Inflammatory macrophage (primary cell): ENCODE results near the gene CAMTA1.

ENCODE experiments used
- DNase-seq, 2 donors: peaks; one replicate each; pipeline ENCODE4 v3.0.0-alpha.2; 2020 to 2022

The CAMTA1 gene

DNA sequence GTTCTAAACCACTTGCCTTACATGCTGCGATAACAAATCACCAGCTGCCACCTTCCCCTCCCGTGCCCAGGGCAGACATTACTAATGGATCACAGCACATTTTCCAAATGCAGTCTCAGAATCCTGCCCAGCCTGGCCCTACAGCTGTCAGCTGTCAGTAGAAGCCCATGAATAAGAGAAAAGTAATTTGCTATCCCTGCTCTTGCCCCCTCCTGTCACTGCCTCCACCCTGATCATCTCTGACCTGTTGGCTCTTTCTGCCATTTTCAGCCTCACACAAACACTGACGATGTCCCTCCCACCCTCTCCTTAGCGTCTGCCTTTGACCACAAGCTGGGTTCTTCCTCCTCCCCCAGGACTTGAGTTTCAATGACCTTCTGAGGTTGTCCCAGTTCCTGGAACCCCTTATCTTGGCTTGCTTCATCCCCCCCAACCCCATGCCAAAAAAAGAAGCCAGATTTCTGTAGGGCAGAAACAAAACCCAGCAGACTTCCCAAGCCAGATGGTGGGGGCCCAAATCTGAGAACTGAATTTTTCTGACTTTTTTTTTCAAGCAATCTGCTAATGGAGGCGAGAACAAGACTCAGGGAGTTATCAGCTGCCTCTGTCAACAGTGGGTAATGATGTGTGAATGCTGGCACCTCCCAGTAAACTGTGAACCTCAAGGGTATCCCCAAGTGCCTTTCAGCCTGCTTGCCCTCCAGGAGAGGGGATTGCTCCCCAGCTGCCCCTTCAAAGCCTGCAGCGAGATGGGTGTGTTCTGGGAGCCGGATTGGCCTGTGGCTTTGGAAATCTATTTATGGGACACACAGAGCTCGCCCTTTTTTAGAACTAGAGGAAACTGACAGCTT lies 769.4 kb downstream of the CAMTA1 start:
- DNase-seq = no peak

DNA sequence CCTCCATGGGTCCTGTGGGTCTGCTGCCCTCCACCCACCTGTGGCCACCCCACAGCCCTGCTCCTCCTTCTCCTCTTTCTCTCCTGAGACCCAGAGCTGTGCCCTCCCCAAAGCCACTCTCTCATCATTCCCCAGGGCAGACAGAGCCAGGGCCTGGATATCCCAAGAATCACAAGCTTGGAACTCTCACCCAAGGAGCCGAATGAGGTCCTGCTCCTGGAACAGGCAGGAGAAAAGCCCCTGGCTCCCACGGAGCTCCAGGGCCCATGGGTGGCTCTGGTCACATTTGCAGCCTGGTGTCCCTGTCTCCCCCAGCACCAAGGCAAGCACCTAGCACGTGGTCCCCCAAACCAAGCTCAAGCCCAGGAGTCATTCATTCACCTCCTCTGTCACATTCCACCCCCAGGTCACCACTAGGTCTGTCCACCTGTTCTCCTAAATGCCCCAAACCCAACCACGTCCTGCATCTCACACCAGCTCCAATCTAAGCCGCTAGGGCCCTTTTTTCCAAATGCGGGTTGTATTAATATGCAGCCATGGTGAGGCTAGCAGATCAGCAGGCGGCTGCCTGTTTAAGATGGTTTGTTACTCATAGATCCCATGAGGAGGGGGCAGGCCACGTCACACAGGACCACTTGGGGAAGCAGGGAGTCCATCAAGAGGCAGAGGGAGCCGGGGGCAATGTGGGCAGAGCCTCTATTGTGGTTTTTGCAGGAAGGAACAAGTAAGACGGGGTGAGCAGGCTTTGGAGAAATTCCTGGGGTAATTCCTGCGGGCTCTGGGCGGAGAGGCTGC lies 770.3 kb downstream of the CAMTA1 start:
- DNase-seq = no peak

DNA sequence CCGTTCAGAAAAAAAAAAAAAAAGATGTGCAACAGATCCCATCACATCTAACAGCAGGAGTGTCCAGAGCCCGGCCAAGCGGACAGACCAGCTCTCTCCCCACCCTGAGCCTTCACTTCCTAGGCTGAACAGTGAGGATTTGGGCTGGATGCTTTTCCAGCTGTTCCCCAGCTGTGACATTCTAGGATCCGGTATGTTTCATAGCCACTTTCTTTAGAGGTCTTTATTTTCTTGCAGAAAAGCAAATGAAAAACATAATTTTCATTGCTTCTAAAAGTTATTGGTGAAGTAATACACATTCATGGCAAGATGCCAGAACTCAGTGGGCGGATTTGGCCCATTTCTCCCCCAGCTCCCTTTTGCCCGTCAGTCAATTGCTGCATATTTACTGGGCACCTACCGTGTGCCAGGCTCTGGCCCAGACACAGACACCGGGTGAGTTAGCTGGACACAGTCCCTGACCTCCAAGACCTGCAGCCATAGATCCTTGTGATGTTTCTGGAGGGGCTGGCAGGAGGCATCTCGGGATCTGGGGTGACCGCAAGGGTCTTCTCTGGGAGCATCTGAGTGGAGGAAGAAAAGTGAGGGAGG lies 772.1 kb downstream of the CAMTA1 start:
- no peak for DNase-seq

DNA sequence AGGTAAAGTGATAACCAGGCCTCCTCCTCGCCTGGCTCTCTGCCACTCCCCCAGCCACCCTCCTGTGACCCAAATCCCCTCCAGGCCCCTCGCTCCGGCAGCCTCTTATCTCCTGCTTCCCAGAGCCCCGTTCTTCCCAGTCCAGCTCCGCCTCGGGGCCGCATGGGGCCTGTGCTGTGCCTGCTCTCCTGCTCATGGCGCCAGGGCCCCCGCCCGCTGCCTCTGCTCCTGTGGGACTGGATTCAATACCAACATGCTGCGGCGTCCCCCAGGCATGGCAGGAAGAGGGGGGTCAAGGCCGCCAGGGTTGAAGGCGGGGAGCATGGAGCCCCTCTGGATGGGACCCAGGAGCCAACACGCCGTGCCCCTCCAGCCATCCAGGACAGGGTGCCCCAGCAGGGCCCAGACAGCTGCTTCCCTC lies 772.8 kb downstream of the CAMTA1 start:
- no peak for DNase-seq

DNA sequence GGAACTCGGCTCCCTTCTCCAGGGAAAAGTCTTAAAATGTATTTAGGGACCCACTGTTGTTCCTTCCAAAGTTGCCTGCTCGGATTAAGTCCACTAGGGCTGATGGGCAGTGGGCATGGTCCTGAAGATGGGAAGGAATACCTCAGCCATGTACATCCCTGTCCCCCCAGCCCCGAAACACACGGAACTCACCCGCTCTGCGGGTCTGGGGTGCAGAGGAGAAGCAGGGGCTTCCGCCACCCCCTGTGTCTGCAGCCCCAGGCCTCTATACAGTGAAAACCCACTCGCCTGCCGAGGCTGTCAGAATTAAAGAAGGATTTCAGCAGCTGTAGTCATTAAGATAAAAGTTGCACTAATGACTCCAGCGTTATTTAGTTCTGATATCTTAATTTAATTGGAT lies 773.2 kb downstream of the CAMTA1 start:
- DNase-seq = no peak

DNA sequence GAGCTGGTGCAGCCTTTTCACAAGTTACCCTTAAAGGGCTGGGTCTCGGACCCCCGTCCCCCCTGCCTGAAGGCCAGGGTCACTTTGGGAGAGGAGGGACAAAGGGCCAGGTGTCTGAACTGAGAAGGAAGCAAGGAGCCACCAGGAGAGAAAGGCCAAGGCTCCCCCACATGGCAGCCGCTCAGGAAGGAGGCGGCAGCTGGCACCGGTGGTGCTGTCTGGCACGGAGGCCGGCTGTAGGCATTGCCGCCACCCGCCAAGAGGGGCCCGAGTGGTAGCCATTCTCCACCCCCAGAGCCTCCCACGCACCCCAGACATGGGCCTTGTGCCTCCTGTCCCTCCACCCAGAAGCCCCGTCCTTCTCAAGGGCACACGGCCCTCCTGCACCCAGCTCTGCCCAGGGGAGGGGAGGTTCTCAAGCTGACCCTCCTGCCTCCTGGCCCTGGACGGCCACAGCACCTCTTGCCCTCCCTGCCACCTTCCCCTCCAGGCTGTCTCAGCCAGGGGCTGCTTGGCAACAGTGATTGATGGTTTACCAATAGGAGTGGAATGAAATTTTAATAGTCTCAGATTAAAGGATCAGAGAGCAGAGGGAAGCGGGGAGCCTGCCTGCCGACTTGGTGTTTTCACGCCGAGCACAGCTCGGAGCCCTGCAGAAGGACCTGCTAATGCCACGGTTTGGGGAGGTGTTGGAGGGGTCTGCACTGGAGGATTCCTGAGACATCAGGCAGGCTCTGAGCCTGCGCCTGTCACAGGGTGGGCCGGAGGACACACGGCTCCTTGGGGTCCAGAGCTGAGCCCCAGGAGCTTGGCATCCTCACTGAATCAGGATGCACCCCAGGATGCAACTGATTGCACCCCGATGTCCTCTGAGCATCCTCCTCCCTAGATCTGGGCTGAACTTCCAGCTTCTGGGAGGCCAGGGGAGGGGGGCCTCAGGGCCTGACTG lies 773.9 kb downstream of the CAMTA1 start:
- no peak for DNase-seq

DNA sequence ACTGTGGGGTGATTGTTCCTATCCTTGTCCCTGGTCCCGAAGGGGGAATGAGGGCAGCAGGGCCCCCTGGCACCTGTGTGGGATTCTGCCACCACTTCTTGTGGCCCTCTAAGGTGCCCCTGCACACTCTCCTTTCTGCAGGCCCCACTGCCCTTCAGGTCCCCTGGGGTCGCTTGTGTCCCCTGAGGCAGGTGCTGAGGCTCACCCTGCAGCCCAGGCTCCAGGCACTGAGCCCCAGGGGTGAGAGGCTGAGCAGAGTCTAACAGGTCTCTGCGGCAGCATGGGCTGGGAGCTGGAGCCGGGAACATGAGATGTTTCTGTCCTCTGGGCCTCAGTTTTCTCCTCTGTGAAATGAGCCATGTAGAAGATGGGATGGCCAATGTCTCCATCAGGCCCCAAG lies 774.9 kb downstream of the CAMTA1 start:
- DNase-seq = no peak

DNA sequence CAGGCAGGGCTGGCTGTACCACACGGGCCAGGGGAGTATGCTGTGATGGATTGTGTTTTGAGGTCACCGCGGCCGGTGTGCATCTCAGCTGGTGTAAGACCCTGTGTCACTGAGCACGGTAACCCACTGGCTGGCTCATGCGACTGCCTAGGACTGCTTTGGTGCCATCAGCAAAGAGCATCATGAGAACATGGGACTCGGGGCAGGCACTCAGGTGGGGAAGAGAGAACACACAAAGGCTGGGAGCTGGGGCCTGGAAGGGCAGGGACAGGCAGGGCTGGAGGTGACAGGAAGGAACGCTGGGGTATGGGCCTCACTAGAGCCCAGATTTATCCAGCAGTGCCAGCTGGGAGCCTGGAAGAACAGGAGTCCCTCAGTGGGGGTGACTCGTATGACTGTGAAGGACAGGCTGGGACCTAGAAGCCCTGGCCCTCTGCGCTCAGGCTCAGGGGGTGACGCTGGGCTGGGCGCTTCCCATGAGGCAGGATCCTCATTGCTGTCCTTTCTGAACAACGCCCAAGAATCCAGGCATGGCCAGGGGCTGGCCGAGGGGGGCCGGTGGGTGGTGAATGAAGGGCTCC lies 775.4 kb downstream of the CAMTA1 start:
- no peak for DNase-seq

DNA sequence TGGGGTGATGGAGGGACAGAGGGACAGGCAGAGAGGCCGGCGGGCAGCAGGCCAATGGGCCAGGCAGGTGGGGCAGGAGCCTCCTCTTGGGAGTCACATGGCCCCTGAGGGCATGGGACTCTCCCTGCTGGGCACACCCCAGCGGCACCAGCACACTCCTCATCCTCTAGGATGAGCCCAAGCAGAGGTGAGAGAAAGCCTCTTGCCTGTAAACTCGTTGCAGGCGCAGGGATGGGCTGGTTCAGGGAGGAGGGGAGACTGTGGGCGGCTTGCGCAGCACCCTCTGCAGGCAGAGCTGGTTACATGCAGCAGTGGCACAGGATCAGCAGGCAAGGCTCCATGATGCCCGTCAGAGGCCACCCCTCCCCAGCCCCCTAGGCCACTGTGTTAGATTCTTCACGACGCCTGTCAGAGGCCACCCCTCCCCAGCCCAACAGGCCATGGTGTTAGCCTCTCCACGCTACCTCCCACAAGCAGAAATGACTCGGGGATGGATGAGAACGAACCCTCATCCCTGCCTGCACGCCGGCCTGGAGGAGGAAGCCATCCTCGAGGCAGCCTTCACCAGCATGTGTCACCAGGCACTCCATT lies 776.2 kb downstream of the CAMTA1 start:
- no peak for DNase-seq

DNA sequence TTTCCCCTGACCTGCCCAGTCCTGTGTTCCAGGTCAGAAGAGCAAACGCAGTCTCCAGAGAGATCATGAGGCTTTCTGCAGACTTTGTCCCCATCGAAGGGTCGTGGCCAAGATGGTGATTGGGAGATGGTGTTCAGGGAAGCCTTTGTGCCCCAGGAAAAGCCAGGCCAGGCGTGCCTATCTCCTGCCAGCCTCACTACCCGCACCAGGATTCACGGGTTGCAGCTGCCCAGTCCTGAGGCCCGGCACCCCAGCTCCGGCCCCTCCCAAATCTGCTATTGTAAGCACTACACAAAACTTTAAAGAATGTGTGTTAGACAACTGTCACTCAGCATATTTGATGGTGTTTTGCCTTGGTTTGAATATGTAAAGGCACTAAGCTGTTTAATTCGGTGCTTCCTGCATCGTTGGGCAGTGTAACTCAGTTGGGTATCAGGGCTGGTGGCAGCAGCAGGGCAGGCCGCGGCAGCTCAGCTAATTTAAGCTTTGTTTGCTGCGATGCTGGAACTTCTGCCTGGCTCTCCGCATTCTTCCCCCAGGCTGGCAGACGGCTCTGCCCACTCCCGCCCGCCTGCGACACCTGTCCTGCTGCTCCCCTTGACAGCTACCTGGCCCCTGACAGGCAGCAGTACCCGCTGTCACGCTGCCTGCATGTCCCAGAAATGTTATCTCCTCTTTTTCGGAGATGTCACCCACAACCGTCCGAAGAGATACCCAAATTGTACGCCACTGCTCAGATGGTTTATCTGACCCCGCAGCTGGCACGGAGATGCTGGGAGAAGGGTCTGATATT lies 776.9 kb downstream of the CAMTA1 start:
- no peak for DNase-seq

DNA sequence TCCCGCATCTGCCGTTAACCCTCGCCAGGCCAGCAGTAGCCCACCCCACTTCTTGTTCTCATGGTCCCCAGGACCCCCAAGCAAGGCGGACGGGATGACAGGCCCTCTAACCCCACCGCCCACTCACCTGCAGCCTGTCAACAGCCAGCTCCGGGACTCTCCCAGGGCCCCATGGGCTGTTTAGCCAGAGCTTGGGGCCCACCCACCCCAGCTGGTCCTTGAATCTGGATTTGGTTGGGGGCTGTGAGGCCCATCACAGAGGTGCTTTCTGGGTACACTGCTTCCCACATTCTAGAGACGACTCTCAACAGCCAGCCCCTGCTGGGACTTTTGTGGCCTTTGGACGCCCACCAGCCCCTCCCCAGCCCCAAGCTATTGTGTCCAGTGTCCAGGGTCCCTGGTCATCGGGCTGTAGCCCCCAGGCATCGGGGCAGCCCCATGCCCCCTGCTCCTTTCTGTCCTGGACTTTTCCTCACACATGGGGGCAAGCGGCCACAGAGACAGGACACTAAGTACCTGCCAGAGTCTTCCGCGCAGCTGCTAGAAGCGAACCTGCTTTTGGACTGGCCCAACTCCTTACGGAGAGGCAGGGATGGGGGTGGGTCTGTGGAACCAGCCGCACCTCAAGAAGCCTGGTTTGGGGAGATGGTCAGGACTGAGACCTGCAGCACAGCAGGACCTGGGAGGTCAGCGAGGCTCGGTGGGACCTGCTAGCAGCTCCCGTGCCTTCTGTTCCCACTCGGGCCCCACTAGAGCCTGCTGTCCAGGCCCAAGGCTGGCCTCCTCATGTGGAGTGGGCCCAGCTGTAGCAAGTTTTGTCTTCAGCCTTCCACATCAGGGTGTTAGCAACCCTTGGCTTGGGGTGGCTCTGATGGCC lies 777.7 kb downstream of the CAMTA1 start:
- DNase-seq = no peak

DNA sequence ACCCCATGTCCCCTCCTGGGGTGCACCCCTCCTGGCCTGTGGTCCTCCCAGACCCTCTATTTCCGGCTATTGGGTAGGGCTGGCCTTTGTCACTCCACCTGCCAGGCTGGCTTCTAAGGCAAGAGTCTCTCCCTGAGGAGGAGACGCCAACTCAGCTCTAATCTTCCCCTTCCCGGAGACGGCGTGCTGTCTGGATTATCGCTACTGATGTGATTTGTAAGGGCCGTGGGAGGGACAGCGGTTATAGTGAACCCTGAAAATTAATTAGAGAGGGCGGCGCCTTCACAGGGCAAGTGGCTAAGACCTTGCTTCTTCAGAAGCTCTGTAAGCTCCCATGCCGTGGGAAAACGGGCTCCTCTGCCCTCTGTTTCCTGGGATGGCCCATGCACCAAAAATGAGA lies 778.9 kb downstream of the CAMTA1 start:
- no peak for DNase-seq

DNA sequence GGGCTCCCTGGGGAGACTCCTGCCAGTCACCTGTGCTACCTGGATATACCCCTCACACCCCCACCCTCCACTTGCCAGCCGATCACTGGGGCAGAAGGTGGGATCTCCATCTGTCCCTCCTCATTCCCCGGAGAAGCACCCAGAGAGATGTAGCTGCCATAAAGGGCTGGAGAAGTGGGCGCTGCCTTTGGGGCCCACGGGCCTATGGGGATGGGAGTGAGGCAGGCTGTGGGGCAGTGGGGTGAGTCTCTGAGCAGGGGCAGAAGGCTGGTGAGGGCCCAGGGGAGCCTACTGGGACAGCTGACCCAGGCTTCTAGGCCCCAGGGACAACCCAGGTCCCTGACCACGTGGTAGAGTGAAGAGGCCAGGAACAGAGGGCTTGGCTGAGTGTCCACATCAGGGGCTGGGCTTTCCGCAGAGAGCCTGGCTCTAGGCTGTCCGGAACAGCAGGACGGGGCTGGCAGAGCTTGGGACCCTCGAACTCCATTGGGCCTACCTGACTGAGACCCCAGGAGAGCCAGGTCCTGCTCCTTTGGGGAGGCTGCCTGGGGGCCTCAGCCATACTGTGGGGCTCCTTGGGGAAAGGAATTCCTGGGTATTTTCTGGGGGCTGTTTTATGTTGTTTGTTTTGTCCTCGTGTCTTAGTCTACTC lies 780.0 kb downstream of the CAMTA1 start:
- DNase-seq = no peak

DNA sequence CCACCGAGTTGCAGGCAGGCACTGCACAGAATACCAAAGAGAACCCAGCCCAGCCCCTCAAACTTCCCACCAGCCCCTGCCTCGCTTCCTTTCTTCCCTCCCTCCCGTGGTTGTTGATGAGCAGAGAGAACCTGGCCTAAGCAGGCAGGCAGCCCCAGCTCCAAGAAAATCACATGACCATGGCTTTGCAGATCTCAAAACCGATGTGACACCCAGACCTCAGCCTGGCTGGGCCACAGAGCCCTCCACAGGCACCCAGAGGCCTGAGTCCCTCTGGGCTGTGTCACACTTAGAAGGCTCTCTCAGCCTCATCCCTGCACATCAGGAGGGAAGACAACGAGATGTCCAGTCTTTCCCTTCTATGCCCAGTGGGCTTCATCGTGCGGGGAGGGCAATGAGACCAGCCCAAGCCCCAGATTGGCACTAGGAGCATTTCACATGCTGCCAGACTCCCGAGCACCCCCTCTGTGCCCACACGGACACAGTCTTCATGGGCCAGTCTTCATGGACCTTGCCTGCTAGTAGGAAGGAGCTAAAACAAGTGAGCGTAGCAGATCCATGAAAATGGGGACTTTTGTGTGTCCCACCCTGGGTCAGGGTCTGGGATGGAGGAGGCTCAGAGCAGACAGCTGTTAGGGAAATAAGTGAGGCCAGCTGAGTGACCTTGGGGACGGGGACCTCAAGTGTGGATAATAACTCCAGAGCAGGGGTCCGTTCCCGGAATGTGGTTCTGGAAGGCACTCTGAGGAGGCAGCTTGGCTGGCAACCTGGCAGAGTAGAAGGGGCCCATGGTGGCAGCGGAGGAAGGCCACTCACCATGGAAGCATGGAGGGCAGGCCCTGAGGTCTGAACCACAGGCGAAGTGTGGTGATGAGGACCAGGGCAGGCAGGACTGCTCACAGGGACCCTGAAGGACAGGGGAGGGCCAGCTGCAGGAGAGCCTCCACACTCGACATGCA lies 781.4 kb downstream of the CAMTA1 start:
- DNase-seq = no peak

DNA sequence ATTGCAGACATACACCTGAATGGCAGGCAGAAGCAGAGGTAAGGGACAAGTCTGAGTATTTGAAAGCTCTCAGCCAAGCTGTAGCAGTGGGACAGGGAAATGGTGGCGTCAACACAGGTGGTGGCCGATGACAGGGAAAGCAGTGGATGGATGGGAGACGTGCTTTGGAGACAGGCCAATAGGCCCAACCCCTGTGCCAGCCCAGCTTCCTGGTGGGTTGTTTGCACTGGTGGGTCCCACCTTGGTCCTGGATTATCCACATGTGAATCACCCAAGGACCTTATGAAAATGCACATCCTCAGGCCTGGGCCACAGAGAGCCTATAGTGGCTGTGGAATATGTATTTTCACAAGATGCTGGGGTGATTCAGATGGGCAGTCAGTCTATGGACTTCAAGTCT lies 782.1 kb downstream of the CAMTA1 start:
- no peak for DNase-seq

DNA sequence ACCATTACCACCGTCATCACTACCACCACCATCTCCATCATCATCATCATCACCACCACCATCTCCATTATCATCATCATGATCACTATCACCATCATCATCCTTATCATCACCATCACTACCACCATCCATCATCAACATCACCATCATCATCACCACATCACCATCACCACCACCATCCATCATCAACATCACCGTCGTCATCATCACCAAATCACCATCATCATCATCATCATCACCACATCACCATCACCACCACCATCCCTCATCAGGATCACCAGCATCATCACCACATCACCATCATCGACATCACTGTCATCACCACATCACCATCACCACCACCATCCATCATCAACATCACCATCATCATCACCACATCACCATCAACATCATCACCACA lies 782.8 kb downstream of the CAMTA1 start:
- no peak for DNase-seq

DNA sequence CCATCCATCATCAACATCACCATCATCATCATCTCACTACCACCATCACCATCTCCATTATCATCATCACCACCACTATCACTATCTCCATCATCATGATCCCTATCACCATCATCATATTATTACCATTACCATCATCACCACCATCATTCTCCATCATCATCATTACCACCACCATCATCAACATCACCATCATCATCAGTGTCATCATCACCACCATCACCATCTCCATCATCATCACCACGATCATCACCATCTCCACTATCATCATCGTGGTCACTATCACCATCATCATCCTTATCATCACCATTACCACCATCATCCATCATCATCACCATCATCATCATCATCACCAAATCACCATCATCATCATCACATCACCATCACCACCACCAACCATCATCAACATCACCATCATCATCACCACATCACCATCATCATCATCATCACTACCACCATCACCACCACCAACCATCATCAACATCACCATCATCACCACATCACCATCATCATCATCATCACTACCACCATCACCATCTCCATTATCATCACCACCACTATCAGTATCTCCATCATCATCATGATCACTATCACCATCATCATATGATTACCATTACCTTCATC lies 783.8 kb downstream of the CAMTA1 start:
- no peak for DNase-seq

DNA sequence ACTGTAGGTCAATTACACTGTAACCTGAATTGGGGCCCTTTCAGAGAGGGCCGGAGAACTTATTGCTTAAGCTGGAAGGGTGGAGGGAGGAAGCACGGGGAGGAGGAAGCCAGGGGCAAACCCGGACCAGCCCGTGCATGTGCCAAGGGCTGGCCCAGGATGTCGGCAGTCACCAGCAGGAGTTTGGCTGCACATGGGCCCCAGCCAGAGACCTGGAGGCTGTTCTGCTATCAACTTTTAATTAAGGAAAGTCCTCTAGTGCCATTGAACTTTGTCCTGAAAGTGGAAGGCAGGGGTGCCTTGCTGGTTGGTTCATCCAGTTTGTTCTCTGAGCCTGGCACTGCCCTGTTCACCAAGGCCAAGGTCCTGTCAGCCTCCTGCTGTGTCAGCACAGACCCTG lies 785.1 kb downstream of the CAMTA1 start:
- no peak for DNase-seq
